ENCODE data around the gene MUC12. TPM values are rescaled to one million over a fixed set of nuclear protein-coding genes. Genes with fewer than 3 reads are reported as not detected.
"Not testable (repeated sequence)": the region's sequence is repeated elsewhere in the genome, so short reads cannot be mapped to it uniquely, and the experiment has no call there.

Gene MUC12
- total RNA-seq, 1 donor from 2014 or later: not detected

GRCh38 chr7:101035941-101036340, 66.6 kb downstream of the MUC12 start:
- H3K27ac Mint-ChIP-seq (ENCODE audit: unreplicated experiment): no peak overlapping the region
- H3K4me1 Mint-ChIP-seq (ENCODE audit: unreplicated experiment): no peaks in the 10 kb centered on the region

GRCh38 chr7:101041283-101041682, 71.9 kb downstream of the MUC12 start:
- H3K9me3 Mint-ChIP-seq (ENCODE audit: unreplicated experiment); H3K27me3 Mint-ChIP-seq (ENCODE audit: unreplicated experiment): not testable (repeated sequence)

More at GRCh38 chr7:101035941-101036340, 66.6 kb downstream of the MUC12 start:
- no peak for DNase-seq (ENCODE audit: extremely low spot score, unreplicated experiment)
- no peaks in the 10 kb centered on the region for H3K36me3 Mint-ChIP-seq (ENCODE audit: unreplicated experiment)
- peaks cover 4% of the 10 kb centered on the region for H3K9me3 Mint-ChIP-seq (ENCODE audit: unreplicated experiment)
- H3K27me3 Mint-ChIP-seq (ENCODE audit: unreplicated experiment): peaks cover 4% of the 10 kb centered on the region
- no peak for TF ChIP-seq CTCF (IDR thresholded peaks at IDR 0.05)
- H3K4me3 Mint-ChIP-seq (ENCODE audit: unreplicated experiment): no peak overlapping the region

GRCh38 chr7:101058355-101058754, 89.0 kb downstream of the MUC12 start:
- no peaks in the 10 kb centered on the region for H3K36me3 Mint-ChIP-seq (ENCODE audit: unreplicated experiment)
- H3K27ac Mint-ChIP-seq (ENCODE audit: unreplicated experiment): no peak overlapping the region
- no peak for TF ChIP-seq CTCF (IDR thresholded peaks at IDR 0.05)
- peaks cover 53% of the 10 kb centered on the region for H3K27me3 Mint-ChIP-seq (ENCODE audit: unreplicated experiment)
- no peaks in the 10 kb centered on the region for H3K9me3 Mint-ChIP-seq (ENCODE audit: unreplicated experiment)
- H3K4me3 Mint-ChIP-seq (ENCODE audit: unreplicated experiment): no peak overlapping the region
- DNase-seq (ENCODE audit: extremely low spot score, unreplicated experiment): no peak
- H3K4me1 Mint-ChIP-seq (ENCODE audit: unreplicated experiment): no peaks in the 10 kb centered on the region

More at GRCh38 chr7:101041283-101041682, 71.9 kb downstream of the MUC12 start:
- DNase-seq (ENCODE audit: extremely low spot score, unreplicated experiment); H3K36me3 Mint-ChIP-seq (ENCODE audit: unreplicated experiment); H3K4me1 Mint-ChIP-seq (ENCODE audit: unreplicated experiment); H3K4me3 Mint-ChIP-seq (ENCODE audit: unreplicated experiment); H3K27ac Mint-ChIP-seq (ENCODE audit: unreplicated experiment): not testable (repeated sequence)

GRCh38 chr7:101059620-101059942, 90.2 kb downstream of the MUC12 start:
- Mint-ChIP-seq H3K4me3 (ENCODE audit: unreplicated experiment) (no peak overlapping the region), H3K27ac (ENCODE audit: unreplicated experiment) (no peak overlapping the region), H3K36me3 (ENCODE audit: unreplicated experiment) (no peaks in the 10 kb centered on the region), H3K4me1 (ENCODE audit: unreplicated experiment) (no peaks in the 10 kb centered on the region), H3K27me3 (ENCODE audit: unreplicated experiment) (peaks cover 56% of the 10 kb centered on the region), H3K9me3 (ENCODE audit: unreplicated experiment) (no peaks in the 10 kb centered on the region)
- TF ChIP-seq CTCF (IDR thresholded peaks at IDR 0.05): peak; percentile 3
- no peak for DNase-seq (ENCODE audit: extremely low spot score, unreplicated experiment)

- H3K4me1 Mint-ChIP-seq (ENCODE audit: unreplicated experiment): peaks cover 2% of the 10 kb centered on the region
- no peaks in the 10 kb centered on the region for H3K36me3 Mint-ChIP-seq (ENCODE audit: unreplicated experiment)
- TF ChIP-seq CTCF (IDR thresholded peaks at IDR 0.05): no peak
- H3K4me3 Mint-ChIP-seq (ENCODE audit: unreplicated experiment): no peak overlapping the region
- H3K27me3 Mint-ChIP-seq (ENCODE audit: unreplicated experiment): peaks cover 49% of the 10 kb centered on the region
- H3K9me3 Mint-ChIP-seq (ENCODE audit: unreplicated experiment): no peaks in the 10 kb centered on the region
- DNase-seq (ENCODE audit: extremely low spot score, unreplicated experiment): no peak
- no peak overlapping the region for H3K27ac Mint-ChIP-seq (ENCODE audit: unreplicated experiment)
Observed at GRCh38 chr7:101060992-101061391, 91.6 kb downstream of the MUC12 start.

GRCh38 chr7:101064176-101064550, 94.8 kb downstream of the MUC12 start:
- H3K36me3 Mint-ChIP-seq (ENCODE audit: unreplicated experiment); DNase-seq (ENCODE audit: extremely low spot score, unreplicated experiment); H3K9me3 Mint-ChIP-seq (ENCODE audit: unreplicated experiment); H3K4me3 Mint-ChIP-seq (ENCODE audit: unreplicated experiment); H3K27ac Mint-ChIP-seq (ENCODE audit: unreplicated experiment): not testable (repeated sequence)
- peaks cover 34% of the 10 kb centered on the region for H3K27me3 Mint-ChIP-seq (ENCODE audit: unreplicated experiment)
- peaks cover 11% of the 10 kb centered on the region for H3K4me1 Mint-ChIP-seq (ENCODE audit: unreplicated experiment)

GRCh38 chr7:101065162-101065561, 95.8 kb downstream of the MUC12 start:
- H3K36me3 Mint-ChIP-seq (ENCODE audit: unreplicated experiment); H3K27ac Mint-ChIP-seq (ENCODE audit: unreplicated experiment); H3K4me3 Mint-ChIP-seq (ENCODE audit: unreplicated experiment); DNase-seq (ENCODE audit: extremely low spot score, unreplicated experiment); H3K9me3 Mint-ChIP-seq (ENCODE audit: unreplicated experiment): not testable (repeated sequence)
- Mint-ChIP-seq H3K27me3 (ENCODE audit: unreplicated experiment) (peaks cover 33% of the 10 kb centered on the region), H3K4me1 (ENCODE audit: unreplicated experiment) (peaks cover 11% of the 10 kb centered on the region)
